HT1080 (cell line): Measurements from ENCODE around the gene CHRNG. TPM values are rescaled to one million over a fixed set of nuclear protein-coding genes. Genes with fewer than 3 reads are reported as not detected.

Source experiments
- DNase-seq: peaks from one replicate; pipeline ENCODE4 v3.0.0-alpha.2; 2015; ENCODE audit warnings: low read depth
- total RNA-seq: library from RNA; depleted of rRNA; stranded (reverse); fragments of >200 nt; shearing (Covaris generic); gene quantifications from 2 replicates; pipeline ENCODE4 v1.2.3, GENCODE V29; 2014; rRNA removed

The CHRNG gene
- total RNA-seq, 1 experiment from 2014 or later = not detected

DNA sequence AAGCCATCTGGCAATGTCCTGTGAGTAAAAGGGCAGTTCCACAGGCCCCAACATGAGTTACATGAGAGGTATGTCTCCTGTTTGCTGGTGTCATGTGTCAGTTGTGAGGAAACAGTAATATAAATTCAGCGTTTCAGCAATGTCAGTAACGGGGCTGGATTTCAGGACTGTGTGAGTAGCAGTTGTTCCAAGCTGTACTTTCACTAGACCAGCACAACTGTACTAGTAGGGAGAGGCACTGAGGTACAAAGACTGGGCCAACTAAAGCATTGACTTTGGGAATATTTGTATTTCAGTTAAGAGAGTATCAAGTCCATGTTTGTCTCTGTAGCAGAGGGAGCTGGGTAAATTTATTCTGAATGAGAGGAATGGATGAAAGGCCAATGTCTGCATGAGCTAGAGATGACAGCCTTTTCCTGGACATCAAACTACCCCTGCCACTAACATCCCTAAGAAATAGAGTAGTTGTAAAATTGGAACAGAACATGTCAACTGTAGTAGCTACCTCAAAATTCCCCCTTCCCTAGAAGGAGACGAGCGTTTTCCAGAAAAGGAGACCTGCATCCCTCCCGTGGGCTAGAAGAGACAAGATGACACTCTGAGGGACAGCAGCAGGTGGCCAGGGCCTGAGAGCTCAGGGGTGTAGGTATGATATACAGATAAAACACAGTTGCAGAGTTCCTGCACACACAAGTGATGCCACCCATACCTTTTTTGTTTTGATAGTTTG is 35.3 kb downstream of the CHRNG start:
- no peak for DNase-seq

DNA sequence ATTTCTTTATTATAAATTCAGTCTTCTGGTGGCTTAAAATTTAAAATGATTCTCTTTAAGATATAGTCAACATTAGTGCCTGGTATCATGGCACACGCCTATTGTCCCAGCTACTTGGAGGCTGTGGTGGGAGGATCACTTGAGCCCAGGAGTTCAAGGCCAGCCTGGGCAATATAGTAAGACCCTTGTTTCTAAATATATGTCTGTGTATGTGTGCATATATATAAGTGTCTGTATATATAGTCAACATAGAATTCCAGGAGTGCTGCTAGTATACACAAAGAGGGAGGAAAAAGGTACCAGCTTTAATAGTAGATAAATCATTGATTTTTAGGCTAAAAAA is 35.9 kb downstream of the CHRNG start:
- DNase-seq = no peak

DNA sequence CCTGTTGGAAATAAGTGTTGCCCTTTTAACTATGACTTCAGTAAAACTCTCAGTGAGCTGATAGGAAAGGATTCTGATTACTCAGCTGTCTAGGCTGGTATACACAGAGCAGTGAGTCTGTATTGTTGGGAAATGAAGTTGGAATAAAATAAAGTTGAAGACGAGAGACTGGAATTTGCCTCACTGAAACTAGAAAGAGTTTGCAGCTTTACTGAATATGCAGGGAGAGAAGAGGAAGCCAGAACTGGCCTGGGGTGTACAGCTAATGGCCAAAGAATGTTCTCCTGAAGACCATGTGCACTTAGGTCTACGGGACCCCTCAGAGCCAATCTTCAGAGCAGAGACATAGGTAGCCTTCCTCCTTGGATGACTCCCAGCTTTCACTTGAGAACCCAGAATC is 37.5 kb downstream of the CHRNG start:
- DNase-seq = peak; percentile 8

DNA sequence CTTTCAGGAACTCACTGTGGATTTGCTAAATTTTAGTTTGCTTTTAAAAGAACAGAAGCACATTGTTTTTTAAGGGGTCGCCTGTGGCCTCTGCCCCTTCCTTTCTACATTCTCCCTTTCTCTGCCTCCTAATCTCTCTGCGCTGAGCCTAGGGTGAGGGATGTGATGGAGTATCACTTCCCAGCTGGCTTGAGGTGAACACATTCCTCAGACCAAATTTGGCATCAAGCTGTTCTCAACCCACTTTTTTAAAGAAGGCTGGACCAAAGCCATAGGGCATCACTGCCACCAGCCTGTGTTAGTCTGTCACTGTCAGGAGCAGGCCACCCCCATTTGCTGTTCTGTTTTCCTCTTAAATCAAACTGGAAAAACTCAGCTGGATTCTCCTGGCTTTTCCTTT is 38.3 kb downstream of the CHRNG start:
- DNase-seq = no peak

DNA sequence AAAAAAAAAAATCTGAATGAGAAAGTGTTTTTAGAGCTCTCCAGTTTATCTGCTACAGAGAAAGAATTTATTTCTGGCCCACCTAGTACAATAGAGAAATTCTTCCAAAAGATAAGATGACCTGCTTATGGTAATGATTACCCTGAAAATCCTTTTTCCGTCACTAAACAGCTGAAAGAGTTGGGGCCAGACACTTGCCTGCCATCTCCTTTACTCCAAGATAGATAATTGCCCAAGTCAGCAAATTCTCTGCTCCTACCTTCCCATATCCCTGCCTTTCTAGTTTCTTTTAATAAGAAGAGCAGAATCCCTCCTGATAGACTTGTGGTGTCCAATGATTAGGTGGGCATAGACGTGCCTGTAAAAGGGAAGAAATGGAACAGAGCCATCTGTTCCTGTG is 39.1 kb downstream of the CHRNG start:
- no peak for DNase-seq

DNA sequence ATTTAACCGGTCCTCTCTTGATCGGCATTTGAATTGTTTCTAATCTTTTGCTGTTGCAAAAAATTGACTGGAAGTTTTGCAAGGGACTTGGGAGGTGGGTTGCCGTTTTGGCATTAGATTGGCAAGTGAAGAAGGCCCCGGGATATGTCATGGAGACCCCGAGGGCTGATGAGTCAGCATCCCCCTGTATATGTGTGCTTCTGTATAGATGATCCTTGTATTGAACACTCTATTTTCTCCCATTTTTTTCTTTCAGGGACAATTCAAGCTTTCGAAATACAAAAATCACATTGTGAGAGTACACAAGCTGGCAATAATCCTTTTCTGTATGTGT is 41.1 kb downstream of the CHRNG start:
- no peak for DNase-seq

DNA sequence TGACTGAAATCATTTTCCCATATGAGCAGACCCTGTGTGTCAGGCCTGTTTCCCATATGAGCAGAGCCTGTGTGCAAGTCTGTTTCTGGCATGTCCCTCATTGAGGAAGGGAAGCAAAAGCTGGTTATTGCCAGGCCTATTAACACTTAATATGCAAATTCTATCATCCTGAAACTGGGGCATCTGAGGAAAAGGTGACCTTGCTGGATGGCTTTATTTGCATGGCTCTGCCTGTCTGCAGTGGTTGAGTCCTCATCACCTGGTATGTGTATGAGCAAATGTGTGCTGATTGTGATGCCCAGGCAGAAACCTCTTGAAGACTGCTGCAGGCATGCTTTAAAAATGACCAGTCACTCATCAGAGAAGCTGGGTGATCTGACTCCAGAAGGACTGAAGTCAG is 42.2 kb downstream of the CHRNG start:
- no peak for DNase-seq

DNA sequence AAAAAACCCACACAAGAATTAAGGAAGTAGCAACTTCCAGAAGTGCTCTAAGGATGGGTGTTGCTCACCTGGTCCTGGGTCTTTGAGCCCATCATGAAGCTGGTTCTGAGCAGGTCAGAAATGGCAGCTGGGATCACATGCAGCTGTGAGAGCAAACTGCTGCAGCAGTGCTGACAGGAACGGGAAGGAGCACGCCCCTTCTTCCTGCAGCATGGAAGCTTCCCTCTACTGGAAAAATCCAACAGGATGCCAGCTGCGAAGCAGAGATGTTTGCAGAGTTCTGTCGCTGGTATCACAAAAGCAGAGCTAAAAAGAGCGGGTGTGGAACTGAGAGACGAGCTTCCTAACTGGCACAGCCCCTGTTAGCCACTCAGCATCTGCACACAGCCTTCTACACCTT is 44.7 kb downstream of the CHRNG start:
- no peak for DNase-seq

DNA sequence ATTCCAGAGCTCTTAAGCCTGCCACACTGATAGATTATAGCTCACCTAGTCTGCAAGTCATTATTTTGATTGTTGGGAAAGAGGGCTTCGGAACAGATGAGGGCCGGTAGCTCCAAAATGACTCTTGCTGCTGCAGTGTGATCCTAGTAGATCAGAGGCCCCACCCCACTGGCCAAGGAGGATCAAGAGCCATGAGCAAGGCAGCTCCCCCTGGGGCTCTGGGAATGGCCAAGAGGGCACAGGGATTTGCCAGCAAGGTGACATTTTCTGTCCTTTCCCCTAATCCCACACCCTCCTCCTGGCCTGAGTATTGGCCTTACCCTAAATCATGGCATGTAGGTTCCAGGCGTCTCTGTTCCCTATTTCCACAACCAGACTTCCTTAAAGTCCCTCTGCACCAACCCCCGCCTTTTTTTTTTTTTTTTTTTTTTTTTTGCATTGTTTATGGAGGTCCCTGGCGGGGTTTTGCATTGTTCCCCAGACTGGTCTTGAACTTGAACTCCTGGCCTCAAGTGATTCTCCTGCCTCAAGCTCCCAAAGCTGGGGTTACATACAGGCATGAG is 47.5 kb downstream of the CHRNG start:
- DNase-seq = no peak

DNA sequence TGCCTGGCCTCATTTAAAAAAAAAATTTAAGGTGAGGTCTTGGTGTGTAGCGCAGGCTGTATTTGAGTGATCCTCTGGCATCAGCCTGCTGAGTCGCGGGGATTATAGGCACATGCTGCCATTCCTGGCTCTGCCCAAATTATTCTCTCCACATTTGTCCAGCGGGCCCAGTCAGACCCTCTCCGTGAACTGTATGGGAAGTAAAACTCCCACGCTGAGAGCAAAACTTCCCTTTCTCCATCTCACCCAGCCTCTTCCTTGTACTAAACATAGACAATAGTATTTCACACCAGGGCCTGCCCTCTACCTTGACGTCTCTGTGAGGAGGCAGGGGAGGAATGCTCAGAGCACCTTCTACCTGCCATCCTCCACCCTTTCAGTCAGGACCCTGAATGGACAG is 48.0 kb downstream of the CHRNG start:
- no peak for DNase-seq

DNA sequence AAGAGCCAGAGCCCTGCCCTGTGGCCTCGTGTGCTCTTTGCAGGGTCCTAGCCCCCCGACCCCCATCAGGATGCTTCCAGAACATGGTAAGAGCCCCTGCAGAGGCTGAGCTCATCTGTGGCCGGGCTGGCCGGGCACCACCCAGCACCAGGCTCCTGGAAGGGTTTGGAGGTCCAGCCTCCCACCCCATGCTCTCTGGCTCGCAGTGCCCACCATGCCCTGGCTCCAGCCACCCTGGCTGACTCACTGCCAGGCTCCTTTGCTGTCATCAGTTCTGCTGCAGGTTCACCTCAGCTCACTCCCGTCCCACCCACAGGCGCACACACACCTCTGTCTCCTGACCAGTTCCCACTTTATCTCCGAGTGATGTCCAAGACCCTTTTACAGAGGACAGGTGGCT is 48.5 kb downstream of the CHRNG start:
- DNase-seq = no peak

DNA sequence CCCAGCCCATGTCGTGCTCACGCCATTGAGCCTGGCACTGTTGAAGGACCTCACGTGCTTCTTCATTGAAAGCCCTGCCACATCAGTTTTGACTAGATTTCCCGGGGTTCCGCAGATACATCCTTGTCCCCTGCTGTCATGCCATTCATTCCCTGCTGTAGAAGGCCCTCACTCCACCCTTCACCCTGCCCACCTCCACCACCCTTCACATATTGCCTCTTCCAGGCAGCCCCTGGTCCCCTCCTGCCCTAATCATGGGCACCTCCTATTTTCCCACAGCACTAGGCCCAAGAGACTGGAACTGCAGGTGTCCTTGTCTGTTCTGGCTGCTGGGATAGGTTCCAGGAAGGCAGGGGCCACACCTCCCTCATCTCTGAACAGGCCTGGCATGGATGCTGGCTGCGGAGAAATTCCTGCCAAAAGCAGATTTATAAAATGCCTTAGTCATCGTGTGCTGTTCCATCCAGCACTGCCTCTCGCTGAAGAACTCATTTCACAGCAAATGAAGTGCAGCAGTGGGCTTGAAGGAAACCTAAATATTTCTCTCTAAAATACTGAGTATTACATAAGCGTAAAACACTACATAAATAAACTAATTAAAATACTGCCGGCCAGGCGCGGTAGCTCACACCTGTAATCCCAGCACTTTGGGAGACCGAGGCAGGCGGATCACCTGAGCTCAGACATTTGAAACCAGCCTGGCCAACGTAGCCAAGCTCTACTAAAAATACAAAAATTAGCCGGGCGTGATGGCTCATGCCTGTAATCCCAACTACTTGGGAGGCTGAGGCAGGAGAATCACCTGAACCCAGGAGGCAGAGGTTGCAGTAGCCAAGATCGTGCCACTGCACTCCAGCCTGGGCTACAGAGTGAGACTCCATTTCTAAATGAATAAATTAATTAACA is 49.4 kb downstream of the CHRNG start:
- peak; percentile 67 for DNase-seq

DNA sequence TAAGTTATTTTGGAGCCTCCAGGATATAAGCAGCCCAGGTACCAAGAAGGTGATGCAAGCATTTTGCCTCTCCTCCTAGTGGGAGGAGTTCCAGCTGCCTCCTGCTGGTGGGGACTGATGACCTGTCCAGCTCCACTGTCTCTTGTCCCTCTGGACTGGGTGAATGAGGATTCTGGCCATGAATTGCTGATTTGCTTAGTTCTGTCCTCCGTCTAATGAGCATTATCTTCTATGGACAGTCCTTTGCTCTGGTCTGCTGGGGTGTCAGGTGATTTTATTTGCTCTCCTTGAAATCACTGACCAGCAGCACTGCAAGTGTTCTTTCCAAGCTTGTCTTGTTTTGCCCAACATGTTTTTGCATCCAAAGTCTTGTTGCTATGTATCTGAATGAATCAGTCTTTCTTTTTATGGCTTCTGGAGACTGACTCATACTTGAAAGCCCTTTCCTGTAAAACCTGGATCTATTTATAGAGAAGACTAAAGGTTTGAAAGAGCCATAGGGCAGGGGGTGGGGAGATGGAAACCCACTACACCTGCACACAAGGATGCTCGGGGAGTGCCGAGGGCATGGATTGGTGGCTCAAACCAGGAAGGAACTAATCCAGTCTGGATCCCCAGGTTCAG is 53.4 kb downstream of the CHRNG start:
- DNase-seq = peak; percentile 88

- DNase-seq = no peak
Measured at GRCh38 chr2:232593982-232594381, 54.5 kb downstream of the CHRNG start.

Other genes starting within 250 kb of the CHRNG start
- gene ALPP, start 160.9 kb upstream of the CHRNG start, total RNA-seq = not detected in 2 replicates
- not detected in 2 replicates for gene ALPG, start 132.8 kb upstream of the CHRNG start, total RNA-seq
- not detected in 2 replicates for gene ALPI, start 83.5 kb upstream of the CHRNG start, total RNA-seq
- not detected in 2 replicates for gene ECEL1, start 51.9 kb upstream of the CHRNG start, total RNA-seq
- not detected in 2 replicates for gene PRSS56, start 19.3 kb upstream of the CHRNG start, total RNA-seq
- gene CHRND, start 13.5 kb upstream of the CHRNG start, total RNA-seq = not detected in 2 replicates
- 4.2 and 5.6 TPM in 2 replicates for gene TIGD1, start 10.9 kb downstream of the CHRNG start, total RNA-seq
- gene EIF4E2, start 11.0 kb downstream of the CHRNG start, total RNA-seq = 108 and 123 TPM in 2 replicates
- gene EFHD1, start 93.9 kb downstream of the CHRNG start, total RNA-seq = not detected in 2 replicates
- 38.6 and 49.2 TPM in 2 replicates for gene GIGYF2, start 157.6 kb downstream of the CHRNG start, total RNA-seq
- gene KCNJ13, start 236.9 kb downstream of the CHRNG start, total RNA-seq = not detected in 2 replicates